WTC11 (cell line): ENCODE measurements around the gene KRTCAP2. TPM values are rescaled to one million over a fixed set of nuclear protein-coding genes. Genes with fewer than 3 reads are reported as not detected.

Experiments
- ATAC-seq: fragments of 200-7000 bp; cut with Tn5 transposase; 2 replicates; pipeline ENCODE4 v1.10.0; 2021; ENCODE audit warnings: mild to moderate bottlenecking, moderate library complexity
- CTCF ChIA-PET: fragments of 300-600 bp; sonication (Branson Sonifier 250); formaldehyde crosslinking; loops from one replicate; lab custom pipeline; 2021; ENCODE audit warnings: antibody characterized with exemption; lab: Charles Lee
- POLR2A ChIA-PET: fragments of 350-600 bp; sonication (Branson Sonifier 250); formaldehyde crosslinking; loops from one replicate; lab custom pipeline; 2021; ENCODE audit warnings: antibody characterized with exemption; lab: Charles Lee
- DNase-seq: peaks from one replicate; pipeline ENCODE4 v3.0.0; 2021; ENCODE audit warnings: low spot score
- H3K27ac Mint-ChIP-seq: 2 replicates; pipeline ENCODE4 v1.8.0; 2021; ENCODE audit warnings: mixed read lengths
- H3K27me3 Mint-ChIP-seq: 2 replicates; pipeline ENCODE4 v1.8.0; 2021; ENCODE audit warnings: low read depth, mild to moderate bottlenecking, moderate library complexity, mixed read lengths
- H3K36me3 Mint-ChIP-seq: 2 replicates; pipeline ENCODE4 v1.8.0; 2021; ENCODE audit warnings: mixed read lengths
- H3K4me1 Mint-ChIP-seq: 2 replicates; pipeline ENCODE4 v1.8.0; 2022; ENCODE audit warnings: mixed read lengths
- H3K4me3 Mint-ChIP-seq: 2 replicates; pipeline ENCODE4 v1.8.0; 2021; ENCODE audit warnings: mild to moderate bottlenecking, moderate library complexity, mixed read lengths
- H3K9me3 Mint-ChIP-seq: 2 replicates; pipeline ENCODE4 v1.8.0; 2021; ENCODE audit warnings: mixed read lengths
- CREM ChIP-seq: sonication (generic); formaldehyde crosslinking; IDR thresholded peaks from 2 replicates; pipeline ENCODE4 v1.8.1; 2022; ENCODE audit warnings: mild to moderate bottlenecking, missing genetic modification reagents, moderate library complexity
- FOXP1 ChIP-seq: sonication (generic); formaldehyde crosslinking; IDR thresholded peaks from 2 replicates; pipeline ENCODE4 v1.8.0; 2022; ENCODE audit warnings: missing genetic modification reagents, mild to moderate bottlenecking, moderate library complexity, borderline replicate concordance
- GRHL2 ChIP-seq: fragments of 250-450 bp; sonication (Bioruptor Pico); IDR thresholded peaks from 2 replicates; pipeline ENCODE4 v1.8.0; 2022; ENCODE audit warnings: mild to moderate bottlenecking, moderate library complexity; ENCODE audit not compliant: insufficient replicate concordance, severe bottlenecking
- HMGA2 ChIP-seq: fragments of 250-450 bp; sonication (Bioruptor Pico); IDR thresholded peaks from 2 replicates; pipeline ENCODE4 v1.4.0; 2021; ENCODE audit warnings: mild to moderate bottlenecking, moderate library complexity
- KAT7 ChIP-seq: sonication (generic); formaldehyde crosslinking; IDR thresholded peaks from 2 replicates; pipeline ENCODE4 v1.8.1; 2023; ENCODE audit warnings: missing genetic modification reagents, mild to moderate bottlenecking, borderline replicate concordance
- NR2C2 ChIP-seq: sonication (generic); formaldehyde crosslinking; IDR thresholded peaks from 2 replicates; pipeline ENCODE4 v1.8.0; 2022; ENCODE audit warnings: mild to moderate bottlenecking, missing genetic modification reagents
- OVOL2 ChIP-seq: fragments of 250-450 bp; sonication (Bioruptor Pico); IDR thresholded peaks from 2 replicates; pipeline ENCODE4 v1.9.0; 2021; ENCODE audit warnings: mild to moderate bottlenecking, borderline replicate concordance
- PRRX2 ChIP-seq: fragments of 250-450 bp; sonication (Bioruptor Pico); IDR thresholded peaks from 2 replicates; pipeline ENCODE4 v1.8.0; 2021; ENCODE audit warnings: mild to moderate bottlenecking
- RORB ChIP-seq: fragments of 250-450 bp; sonication (Bioruptor Pico); IDR thresholded peaks from 2 replicates; pipeline ENCODE4 v1.9.0; 2021; ENCODE audit warnings: mild to moderate bottlenecking
- SMAD4 ChIP-seq: sonication (generic); formaldehyde crosslinking; IDR thresholded peaks from 2 replicates; pipeline ENCODE4 v1.8.0; 2022; ENCODE audit warnings: mild to moderate bottlenecking, missing genetic modification reagents
- SOX15 ChIP-seq: fragments of 250-450 bp; sonication (Bioruptor Pico); IDR thresholded peaks from 2 replicates; pipeline ENCODE4 v1.9.0; 2021; ENCODE audit warnings: mild to moderate bottlenecking
- TEAD4 ChIP-seq: sonication (generic); formaldehyde crosslinking; IDR thresholded peaks from 2 replicates; pipeline ENCODE4 v1.8.0; 2022; ENCODE audit warnings: mild to moderate bottlenecking, missing genetic modification reagents
- TP53 ChIP-seq: sonication (generic); formaldehyde crosslinking; IDR thresholded peaks from 2 replicates; pipeline ENCODE4 v1.8.1; 2023; ENCODE audit warnings: mild to moderate bottlenecking, missing genetic modification reagents
- ZBTB21 ChIP-seq: sonication (generic); formaldehyde crosslinking; IDR thresholded peaks from 2 replicates; pipeline ENCODE4 v1.8.1; 2023; ENCODE audit warnings: mild to moderate bottlenecking, missing genetic modification reagents, borderline replicate concordance
- ZNF121 ChIP-seq: sonication (generic); formaldehyde crosslinking; IDR thresholded peaks from 2 replicates; pipeline ENCODE4 v1.8.0; 2023; ENCODE audit warnings: missing genetic modification reagents
- ZNF263 ChIP-seq: sonication (generic); formaldehyde crosslinking; IDR thresholded peaks from 2 replicates; pipeline ENCODE4 v1.8.1; 2022; ENCODE audit warnings: low read depth, mild to moderate bottlenecking, moderate library complexity, missing genetic modification reagents
- ZNF671 ChIP-seq: fragments of 250-450 bp; sonication (Bioruptor Pico); IDR thresholded peaks from 2 replicates; pipeline ENCODE4 v1.8.0; 2021; ENCODE audit warnings: mild to moderate bottlenecking
- total RNA-seq: library from RNA; stranded (reverse); gene quantifications from 3 replicates; pipeline ENCODE4 v1.2.3, GENCODE V29; 2021
- TF ChIP-seq, protein P1 (sequence below): sonication (generic); formaldehyde crosslinking; IDR thresholded peaks from 2 replicates; pipeline ENCODE4 v1.8.0; 2023; ENCODE audit warnings: missing genetic modification reagents, mild to moderate bottlenecking, borderline replicate concordance
- TF ChIP-seq, protein P2 (sequence below): sonication (generic); formaldehyde crosslinking; IDR thresholded peaks from 2 replicates; pipeline ENCODE4 v1.8.1; 2022; ENCODE audit warnings: missing genetic modification reagents, borderline replicate concordance
- TF ChIP-seq, protein P3 (sequence below): fragments of 250-450 bp; sonication (Bioruptor Pico); IDR thresholded peaks from 2 replicates; pipeline ENCODE4 v1.9.0; 2021; ENCODE audit warnings: moderate library complexity, mild to moderate bottlenecking, inconsistent platforms, borderline replicate concordance
- TF ChIP-seq, protein P4 (sequence below): fragments of 250-450 bp; sonication (Bioruptor Pico); IDR thresholded peaks from 2 replicates; pipeline ENCODE4 v1.9.0; 2021; ENCODE audit warnings: mild to moderate bottlenecking, borderline replicate concordance
- TF ChIP-seq, protein P5 (sequence below): sonication (generic); formaldehyde crosslinking; IDR thresholded peaks from 2 replicates; pipeline ENCODE4 v1.8.0; 2022; ENCODE audit warnings: mild to moderate bottlenecking, missing genetic modification reagents
- TF ChIP-seq, protein P6 (sequence below): sonication (generic); formaldehyde crosslinking; IDR thresholded peaks from 2 replicates; pipeline ENCODE4 v1.8.0; 2023; ENCODE audit warnings: mild to moderate bottlenecking, missing genetic modification reagents

The KRTCAP2 gene
- total RNA-seq, 1 experiment from 2014 or later: 104 TPM

DNA sequence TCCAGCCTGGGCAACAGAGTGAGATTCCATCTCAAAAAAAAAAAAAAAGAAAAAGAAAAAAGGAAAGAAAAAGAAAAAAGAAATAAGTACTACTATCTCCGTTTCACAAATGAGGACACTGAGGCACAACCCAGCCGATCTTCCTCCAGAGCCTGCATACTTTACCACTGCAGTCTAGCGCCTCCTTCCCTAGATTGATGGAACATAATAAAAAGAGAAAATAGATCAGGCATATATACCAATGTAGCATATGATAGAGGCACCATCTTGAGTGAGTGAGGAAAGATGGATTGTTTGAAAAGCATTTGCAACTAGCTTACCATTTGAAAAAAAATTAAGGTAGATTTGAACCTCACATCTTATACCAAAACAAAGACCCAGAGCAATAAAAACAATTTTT is 27.6 kb downstream of the KRTCAP2 start:
- CTCF ChIA-PET: interaction anchor here (0.5 to 5.5 kb wide), 7 partner anchors 9 to 811 kb away, joined by 3 to 43 read pairs (median 3); partner anchors contain the start of genes KRTCAP2 and SLC50A1
- H3K36me3 Mint-ChIP-seq: no peaks in the 10 kb centered on the region
- peaks cover 6% of the 10 kb centered on the region; the same call in 1 of the 2 replicates for H3K4me1 Mint-ChIP-seq
- ATAC-seq: no peak
- H3K9me3 Mint-ChIP-seq: no peaks in the 10 kb centered on the region
- POLR2A ChIA-PET: no interaction called here
- no peak overlapping the region for H3K4me3 Mint-ChIP-seq
- DNase-seq: no peak
- peaks cover 36% of the 10 kb centered on the region for H3K27me3 Mint-ChIP-seq
- H3K27ac Mint-ChIP-seq: no peak overlapping the region
- TF ChIP-seq SMAD4 (CRISPR knock-in tag): no peak
- no peak for TF ChIP-seq SOX15 (CRISPR knock-in tag)
- TF ChIP-seq CREM (CRISPR knock-in tag): no peak
- no peak for TF ChIP-seq TEAD4 (CRISPR knock-in tag)
- no peak for TF ChIP-seq FOXP1
- TF ChIP-seq, protein P1, sequence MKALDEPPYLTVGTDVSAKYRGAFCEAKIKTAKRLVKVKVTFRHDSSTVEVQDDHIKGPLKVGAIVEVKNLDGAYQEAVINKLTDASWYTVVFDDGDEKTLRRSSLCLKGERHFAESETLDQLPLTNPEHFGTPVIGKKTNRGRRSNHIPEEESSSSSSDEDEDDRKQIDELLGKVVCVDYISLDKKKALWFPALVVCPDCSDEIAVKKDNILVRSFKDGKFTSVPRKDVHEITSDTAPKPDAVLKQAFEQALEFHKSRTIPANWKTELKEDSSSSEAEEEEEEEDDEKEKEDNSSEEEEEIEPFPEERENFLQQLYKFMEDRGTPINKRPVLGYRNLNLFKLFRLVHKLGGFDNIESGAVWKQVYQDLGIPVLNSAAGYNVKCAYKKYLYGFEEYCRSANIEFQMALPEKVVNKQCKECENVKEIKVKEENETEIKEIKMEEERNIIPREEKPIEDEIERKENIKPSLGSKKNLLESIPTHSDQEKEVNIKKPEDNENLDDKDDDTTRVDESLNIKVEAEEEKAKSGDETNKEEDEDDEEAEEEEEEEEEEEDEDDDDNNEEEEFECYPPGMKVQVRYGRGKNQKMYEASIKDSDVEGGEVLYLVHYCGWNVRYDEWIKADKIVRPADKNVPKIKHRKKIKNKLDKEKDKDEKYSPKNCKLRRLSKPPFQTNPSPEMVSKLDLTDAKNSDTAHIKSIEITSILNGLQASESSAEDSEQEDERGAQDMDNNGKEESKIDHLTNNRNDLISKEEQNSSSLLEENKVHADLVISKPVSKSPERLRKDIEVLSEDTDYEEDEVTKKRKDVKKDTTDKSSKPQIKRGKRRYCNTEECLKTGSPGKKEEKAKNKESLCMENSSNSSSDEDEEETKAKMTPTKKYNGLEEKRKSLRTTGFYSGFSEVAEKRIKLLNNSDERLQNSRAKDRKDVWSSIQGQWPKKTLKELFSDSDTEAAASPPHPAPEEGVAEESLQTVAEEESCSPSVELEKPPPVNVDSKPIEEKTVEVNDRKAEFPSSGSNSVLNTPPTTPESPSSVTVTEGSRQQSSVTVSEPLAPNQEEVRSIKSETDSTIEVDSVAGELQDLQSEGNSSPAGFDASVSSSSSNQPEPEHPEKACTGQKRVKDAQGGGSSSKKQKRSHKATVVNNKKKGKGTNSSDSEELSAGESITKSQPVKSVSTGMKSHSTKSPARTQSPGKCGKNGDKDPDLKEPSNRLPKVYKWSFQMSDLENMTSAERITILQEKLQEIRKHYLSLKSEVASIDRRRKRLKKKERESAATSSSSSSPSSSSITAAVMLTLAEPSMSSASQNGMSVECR (CRISPR knock-in tag): no peak

DNA sequence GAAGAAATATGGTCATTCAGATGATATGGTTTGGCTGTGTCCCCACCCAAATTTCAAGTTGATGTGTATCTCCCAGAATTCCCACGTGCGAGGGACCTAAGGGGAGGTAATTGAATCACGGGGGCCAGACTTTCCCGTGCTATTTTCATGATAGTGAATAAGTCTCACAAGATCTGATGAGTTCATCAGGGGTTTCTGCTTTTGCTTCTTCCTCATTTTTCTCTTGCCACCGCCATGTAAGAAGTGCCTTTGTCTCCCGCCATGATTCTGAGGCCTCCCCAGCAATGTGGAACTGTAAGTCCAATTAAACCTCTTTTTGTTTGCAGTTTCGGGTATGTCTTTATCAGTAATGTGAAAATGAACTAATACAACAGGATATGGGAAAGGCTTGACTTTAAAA is 31.4 kb downstream of the KRTCAP2 start:
- no peak overlapping the region for H3K4me3 Mint-ChIP-seq
- peaks cover 8% of the 10 kb centered on the region; the same call in 1 of the 2 replicates for H3K36me3 Mint-ChIP-seq
- no peak for DNase-seq
- peaks cover 10% of the 10 kb centered on the region for H3K4me1 Mint-ChIP-seq
- no peak overlapping the region for H3K27ac Mint-ChIP-seq
- ATAC-seq: no peak
- ChIA-PET CTCF (interaction anchor here (1.3 to 1.5 kb wide), 2 partner anchors 50 to 57 kb away, joined by 4 to 5 read pairs; no protein-coding TSS in a partner anchor), POLR2A (no interaction called here)
- H3K9me3 Mint-ChIP-seq: no peaks in the 10 kb centered on the region
- H3K27me3 Mint-ChIP-seq: peaks cover 24% of the 10 kb centered on the region
- TF ChIP-seq RORB (CRISPR knock-in tag) (no peak), TP53 (CRISPR knock-in tag) (no peak), NR2C2 (CRISPR knock-in tag) (no peak), ZNF121 (CRISPR knock-in tag) (no peak), ZNF671 (no peak), SOX15 (CRISPR knock-in tag) (no peak), OVOL2 (CRISPR knock-in tag) (no peak), GRHL2 (CRISPR knock-in tag) (no peak), ZBTB21 (CRISPR knock-in tag) (no peak), KAT7 (no peak), ZNF263 (CRISPR knock-in tag) (no peak), HMGA2 (CRISPR knock-in tag) (no peak), PRRX2 (CRISPR knock-in tag) (no peak)
- TF ChIP-seq, protein P2, sequence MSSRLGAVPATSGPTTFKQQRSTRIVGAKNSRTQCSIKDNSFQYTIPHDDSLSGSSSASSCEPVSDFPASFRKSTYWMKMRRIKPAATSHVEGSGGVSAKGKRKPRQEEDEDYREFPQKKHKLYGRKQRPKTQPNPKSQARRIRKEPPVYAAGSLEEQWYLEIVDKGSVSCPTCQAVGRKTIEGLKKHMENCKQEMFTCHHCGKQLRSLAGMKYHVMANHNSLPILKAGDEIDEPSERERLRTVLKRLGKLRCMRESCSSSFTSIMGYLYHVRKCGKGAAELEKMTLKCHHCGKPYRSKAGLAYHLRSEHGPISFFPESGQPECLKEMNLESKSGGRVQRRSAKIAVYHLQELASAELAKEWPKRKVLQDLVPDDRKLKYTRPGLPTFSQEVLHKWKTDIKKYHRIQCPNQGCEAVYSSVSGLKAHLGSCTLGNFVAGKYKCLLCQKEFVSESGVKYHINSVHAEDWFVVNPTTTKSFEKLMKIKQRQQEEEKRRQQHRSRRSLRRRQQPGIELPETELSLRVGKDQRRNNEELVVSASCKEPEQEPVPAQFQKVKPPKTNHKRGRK (CRISPR knock-in tag): no peak
- TF ChIP-seq, protein P3, sequence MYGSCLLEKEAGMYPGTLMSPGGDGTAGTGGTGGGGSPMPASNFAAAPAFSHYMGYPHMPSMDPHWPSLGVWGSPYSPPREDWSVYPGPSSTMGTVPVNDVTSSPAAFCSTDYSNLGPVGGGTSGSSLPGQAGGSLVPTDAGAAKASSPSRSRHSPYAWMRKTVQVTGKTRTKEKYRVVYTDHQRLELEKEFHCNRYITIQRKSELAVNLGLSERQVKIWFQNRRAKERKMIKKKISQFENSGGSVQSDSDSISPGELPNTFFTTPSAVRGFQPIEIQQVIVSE: no peak
- TF ChIP-seq, protein P4, sequence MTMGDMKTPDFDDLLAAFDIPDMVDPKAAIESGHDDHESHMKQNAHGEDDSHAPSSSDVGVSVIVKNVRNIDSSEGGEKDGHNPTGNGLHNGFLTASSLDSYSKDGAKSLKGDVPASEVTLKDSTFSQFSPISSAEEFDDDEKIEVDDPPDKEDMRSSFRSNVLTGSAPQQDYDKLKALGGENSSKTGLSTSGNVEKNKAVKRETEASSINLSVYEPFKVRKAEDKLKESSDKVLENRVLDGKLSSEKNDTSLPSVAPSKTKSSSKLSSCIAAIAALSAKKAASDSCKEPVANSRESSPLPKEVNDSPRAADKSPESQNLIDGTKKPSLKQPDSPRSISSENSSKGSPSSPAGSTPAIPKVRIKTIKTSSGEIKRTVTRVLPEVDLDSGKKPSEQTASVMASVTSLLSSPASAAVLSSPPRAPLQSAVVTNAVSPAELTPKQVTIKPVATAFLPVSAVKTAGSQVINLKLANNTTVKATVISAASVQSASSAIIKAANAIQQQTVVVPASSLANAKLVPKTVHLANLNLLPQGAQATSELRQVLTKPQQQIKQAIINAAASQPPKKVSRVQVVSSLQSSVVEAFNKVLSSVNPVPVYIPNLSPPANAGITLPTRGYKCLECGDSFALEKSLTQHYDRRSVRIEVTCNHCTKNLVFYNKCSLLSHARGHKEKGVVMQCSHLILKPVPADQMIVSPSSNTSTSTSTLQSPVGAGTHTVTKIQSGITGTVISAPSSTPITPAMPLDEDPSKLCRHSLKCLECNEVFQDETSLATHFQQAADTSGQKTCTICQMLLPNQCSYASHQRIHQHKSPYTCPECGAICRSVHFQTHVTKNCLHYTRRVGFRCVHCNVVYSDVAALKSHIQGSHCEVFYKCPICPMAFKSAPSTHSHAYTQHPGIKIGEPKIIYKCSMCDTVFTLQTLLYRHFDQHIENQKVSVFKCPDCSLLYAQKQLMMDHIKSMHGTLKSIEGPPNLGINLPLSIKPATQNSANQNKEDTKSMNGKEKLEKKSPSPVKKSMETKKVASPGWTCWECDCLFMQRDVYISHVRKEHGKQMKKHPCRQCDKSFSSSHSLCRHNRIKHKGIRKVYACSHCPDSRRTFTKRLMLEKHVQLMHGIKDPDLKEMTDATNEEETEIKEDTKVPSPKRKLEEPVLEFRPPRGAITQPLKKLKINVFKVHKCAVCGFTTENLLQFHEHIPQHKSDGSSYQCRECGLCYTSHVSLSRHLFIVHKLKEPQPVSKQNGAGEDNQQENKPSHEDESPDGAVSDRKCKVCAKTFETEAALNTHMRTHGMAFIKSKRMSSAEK: no peak
- TF ChIP-seq, protein P5, sequence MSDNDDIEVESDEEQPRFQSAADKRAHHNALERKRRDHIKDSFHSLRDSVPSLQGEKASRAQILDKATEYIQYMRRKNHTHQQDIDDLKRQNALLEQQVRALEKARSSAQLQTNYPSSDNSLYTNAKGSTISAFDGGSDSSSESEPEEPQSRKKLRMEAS (CRISPR knock-in tag): no peak
- TF ChIP-seq, protein P6, sequence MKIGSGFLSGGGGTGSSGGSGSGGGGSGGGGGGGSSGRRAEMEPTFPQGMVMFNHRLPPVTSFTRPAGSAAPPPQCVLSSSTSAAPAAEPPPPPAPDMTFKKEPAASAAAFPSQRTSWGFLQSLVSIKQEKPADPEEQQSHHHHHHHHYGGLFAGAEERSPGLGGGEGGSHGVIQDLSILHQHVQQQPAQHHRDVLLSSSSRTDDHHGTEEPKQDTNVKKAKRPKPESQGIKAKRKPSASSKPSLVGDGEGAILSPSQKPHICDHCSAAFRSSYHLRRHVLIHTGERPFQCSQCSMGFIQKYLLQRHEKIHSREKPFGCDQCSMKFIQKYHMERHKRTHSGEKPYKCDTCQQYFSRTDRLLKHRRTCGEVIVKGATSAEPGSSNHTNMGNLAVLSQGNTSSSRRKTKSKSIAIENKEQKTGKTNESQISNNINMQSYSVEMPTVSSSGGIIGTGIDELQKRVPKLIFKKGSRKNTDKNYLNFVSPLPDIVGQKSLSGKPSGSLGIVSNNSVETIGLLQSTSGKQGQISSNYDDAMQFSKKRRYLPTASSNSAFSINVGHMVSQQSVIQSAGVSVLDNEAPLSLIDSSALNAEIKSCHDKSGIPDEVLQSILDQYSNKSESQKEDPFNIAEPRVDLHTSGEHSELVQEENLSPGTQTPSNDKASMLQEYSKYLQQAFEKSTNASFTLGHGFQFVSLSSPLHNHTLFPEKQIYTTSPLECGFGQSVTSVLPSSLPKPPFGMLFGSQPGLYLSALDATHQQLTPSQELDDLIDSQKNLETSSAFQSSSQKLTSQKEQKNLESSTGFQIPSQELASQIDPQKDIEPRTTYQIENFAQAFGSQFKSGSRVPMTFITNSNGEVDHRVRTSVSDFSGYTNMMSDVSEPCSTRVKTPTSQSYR: no peak
